LHCN-M2 (cell line): Measurements from ENCODE around the gene TULP1. TPM values are rescaled to one million over a fixed set of nuclear protein-coding genes. Genes with fewer than 3 reads are reported as not detected.
A peak's percentile ranks its signal among the peaks of the same experiment; 100 is the strongest.
"Not testable (repeated sequence)": the region's sequence is repeated elsewhere in the genome, so short reads cannot be mapped to it uniquely, and the experiment has no call there.

Experiments used
- DNase-seq: peaks from one replicate; pipeline ENCODE4 v3.0.0-alpha.2; 2012; ENCODE audit warnings: low read depth
- polyA plus RNA-seq: library from polyadenylated mRNA; unstranded; fragments of >200 nt; gene quantifications from one replicate; pipeline ENCODE4 v1.2.1, GENCODE V29; 2012; ENCODE audit warnings: missing spikeins
- total RNA-seq: library from RNA; depleted of rRNA; stranded (reverse); fragments of >200 nt; gene quantifications from 2 replicates; pipeline ENCODE4 v1.2.3, GENCODE V29; 2014; rRNA removed

The TULP1 gene
- not detected in 2 replicates for total RNA-seq
- 0.07 TPM for polyA plus RNA-seq

DNA sequence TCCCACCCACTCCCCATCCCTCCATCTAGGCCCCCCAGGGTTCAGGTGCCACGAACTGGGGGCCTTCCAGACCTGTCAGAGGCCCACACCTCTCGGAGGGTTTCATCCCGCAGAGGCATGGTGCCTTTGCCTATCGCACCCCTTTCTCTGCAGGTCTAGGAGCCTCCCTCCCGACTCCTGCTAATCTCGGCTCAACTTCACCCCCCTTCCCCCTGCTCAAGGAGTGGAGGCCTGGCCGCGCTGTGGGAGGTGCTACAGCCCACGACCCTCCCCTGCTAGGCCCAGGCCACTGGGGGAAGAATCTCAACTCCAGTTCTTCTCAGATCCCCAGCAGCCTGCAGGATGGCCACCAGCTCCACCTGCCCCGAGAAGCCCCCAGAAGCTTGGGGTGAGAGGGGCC lies at the start of gene TULP1:
Gene TULP1 (minus strand): TSS at position 157 of the 400 bp plus-strand sequence. CDS start 38 bp downstream, at position 119.
- DNase-seq: no peak

DNA sequence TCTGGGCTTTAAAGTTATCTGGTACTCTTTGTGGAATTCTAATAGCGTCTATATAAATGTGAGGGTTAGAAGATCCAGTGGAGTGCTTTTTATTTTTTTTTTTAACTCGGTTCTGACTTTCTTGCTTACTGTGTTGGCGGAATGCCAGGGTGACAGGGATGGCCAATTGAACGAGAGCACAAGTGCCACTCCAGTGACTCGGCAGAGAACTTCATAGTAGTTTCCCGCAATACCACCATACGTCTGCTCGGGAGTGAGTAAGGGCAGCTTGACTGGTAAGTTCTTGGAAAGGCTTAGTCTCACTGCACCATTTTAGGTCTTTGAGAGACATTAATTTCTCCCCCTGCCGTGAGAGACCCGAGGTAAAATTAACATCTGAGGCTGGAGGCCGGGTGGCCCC lies 49.4 kb upstream of the TULP1 start:
- peak; percentile 37 for DNase-seq

DNA sequence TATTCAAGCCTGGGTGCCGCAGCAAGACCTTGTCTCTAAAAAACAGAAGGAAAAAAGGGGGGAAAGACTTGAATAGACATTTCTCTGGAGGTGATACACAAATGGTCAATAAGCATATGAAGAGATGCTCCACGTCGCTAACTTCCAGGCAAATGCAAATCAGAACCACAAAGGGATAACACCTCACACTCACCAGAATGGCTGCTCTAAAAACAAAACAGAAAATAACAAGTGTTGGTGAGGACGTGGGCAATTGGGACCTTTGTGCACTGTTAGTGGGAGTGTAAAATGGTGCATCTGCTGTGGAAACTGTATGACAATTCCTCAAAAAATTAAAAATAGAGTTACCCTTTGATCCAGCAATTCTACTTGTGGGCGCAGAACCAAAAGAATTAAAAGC lies 48.4 kb upstream of the TULP1 start:
- no peak for DNase-seq

DNA sequence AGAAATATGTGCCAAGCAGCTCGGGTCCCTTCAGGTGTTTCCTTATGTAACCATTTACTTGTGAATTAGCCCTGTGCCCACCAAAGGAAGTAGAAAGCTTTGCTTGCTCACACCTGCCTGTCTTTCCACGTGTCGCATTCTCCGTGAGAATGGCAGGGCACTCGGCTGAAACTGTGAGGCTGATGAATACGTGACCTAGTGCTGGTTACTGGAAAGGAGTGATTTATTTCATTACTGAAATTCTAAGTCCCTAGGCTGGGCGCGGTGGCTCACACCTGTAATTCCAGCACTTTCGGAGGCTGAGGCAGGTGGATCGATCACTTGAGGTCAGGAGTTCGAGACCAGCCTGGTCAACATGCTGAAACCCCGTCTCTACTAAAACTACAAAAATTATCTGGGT lies 45.9 kb upstream of the TULP1 start:
- DNase-seq: no peak

DNA sequence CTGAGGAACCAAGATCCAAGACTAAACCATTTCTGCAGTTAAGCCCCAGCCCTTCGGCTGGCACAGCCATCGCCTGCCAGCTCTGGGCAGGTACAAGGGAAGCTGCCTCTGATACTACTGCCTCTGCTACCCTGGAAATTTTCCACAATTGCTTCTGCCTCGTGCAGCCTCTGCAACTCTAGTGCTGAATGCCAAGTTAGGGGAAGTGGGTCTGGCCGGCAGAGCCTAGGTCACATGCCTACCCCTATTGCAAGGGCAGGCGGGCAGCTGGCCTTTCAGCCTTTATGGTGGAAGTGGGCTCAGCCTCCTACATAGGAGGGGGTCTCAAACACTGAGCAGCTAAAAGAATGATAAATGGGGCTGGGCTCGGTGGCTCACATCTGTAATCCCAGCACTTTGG lies 44.5 kb upstream of the TULP1 start:
- no peak for DNase-seq

DNA sequence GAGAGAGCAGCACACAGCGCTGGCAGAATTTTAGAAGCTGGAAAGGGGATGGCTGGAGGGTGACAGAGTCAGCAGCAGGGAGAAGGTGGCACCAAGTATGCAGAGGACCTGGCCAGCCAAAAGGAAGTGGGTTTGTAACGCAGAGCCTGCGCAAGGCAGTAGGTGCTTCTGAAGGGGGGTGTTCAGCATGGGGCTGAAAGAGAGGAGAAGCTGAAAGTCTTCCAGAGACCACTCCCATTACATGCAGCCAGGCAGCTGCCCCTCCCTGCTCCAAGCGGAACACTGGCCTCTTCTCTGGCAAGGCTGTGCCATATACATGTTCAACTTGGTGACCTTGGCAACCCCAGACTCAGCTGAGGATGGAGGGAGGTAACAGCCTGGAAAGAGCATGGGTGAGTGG lies 42.1 kb upstream of the TULP1 start:
- DNase-seq: no peak

DNA sequence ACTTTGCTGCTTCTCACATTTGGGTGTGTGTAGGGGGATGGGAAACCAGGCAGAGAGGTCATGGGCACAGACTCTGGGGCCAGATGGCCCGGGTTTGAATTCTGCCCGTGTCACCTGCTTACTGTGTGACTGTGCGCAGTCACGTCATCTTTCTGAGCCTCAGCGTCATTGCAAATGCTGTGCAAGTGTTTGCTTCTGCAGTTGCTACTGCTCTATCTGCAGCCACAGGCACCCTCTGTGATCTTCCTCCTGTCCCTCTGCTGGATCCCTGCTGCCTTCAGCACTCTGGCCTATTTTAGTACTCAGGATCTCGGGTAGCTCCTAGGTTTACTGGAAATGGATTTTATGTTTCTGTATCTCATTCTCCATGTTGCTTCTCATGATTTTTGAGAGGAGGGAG lies 40.6 kb upstream of the TULP1 start:
- DNase-seq: no peak

DNA sequence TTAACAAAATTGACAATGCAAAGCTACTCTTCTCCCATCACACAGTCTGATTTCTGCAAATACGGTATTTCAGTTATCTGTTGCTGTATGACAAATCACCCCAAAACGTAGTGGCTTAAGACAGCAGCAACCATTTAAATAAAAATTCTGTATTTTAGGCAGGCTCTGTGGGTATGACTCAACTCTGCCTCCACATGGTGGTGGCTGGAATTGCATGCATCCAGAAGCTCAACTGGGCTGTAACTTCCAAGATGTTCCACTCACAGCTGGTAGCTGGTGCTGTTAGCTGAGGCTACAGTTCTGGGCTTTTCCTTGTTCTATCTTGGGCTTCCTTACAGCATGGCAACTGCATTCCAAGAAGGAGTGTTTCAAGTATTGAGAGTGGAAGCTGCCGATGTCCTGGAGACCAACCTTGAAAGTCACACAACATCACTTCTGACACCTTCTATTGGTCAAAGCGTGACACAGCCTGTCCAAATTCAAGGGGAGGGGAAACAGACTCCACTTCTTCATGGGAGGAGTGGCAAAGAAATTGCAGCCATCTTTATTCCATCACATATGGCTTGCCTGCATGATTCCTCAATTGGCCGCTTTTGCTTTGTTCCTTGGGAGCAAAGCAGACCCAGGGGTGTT lies 39.7 kb upstream of the TULP1 start:
- peak; percentile 30 for DNase-seq

DNA sequence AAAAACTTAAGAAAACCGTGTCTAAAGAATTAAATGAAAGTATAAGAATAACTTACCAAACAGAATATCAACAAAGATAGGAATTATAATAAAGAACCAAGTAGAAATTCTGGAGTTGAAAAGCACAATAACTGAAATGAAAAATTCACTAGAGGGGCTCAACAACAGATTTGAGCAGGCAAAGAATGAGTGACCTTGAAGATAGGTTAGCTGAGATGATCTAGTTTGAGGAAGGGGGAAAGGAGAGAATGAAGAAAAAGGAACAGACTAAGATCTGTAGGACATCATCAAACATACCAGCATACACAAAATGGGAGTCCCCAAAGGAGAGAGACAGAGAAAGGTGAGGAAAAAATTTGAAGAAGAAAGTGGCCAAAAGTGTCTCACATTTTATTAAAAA lies 37.7 kb upstream of the TULP1 start:
- DNase-seq: no peak

DNA sequence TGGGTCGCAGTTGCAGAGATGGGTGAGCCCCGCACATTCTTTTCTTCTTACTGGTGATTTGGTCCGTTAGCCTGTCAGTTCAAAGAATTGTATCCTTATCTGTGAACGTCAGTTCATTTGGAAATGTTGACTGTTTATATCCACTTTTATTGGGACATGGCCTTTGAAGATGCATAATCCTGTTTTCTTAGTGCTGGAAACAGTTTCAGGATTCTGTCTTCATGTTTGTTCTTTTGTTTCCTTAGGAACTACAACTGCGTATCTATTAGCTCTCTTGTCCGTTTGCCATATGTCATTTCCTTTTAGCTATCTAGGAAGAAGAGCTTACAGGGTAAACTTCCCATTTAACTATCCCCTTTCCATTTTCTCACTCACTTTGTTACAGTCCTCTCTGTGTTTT lies 35.0 kb upstream of the TULP1 start:
- no peak for DNase-seq

DNA sequence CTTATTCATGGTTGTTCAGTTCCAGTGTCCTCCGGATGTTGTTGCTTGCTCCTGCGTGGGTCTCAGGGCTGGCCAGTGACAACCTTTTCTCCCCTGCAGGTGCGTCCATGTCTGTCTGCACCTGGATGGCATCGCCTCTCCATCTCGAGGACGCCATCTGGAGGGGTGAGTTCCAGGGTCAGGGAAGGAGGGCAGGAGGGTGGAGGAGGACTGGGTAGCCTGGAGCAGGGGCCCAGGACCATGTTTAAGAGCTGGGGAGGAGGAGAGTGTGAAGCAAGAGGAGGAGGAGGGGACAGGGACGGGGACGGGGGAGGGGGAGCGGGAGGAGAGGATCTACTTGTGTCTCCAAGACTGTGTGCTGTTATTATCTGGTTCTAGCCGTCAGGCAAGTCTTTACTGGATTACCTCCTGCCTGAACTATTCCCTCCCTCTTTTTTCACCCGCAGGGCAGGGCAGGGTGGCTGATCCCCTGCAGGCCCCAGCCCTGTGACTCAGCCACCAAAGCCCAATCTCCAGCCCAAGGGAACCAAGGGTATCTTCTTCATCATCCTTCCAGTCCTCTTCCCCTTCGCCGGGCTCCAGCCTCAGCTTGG lies 32.2 kb upstream of the TULP1 start:
- DNase-seq: no peak

DNA sequence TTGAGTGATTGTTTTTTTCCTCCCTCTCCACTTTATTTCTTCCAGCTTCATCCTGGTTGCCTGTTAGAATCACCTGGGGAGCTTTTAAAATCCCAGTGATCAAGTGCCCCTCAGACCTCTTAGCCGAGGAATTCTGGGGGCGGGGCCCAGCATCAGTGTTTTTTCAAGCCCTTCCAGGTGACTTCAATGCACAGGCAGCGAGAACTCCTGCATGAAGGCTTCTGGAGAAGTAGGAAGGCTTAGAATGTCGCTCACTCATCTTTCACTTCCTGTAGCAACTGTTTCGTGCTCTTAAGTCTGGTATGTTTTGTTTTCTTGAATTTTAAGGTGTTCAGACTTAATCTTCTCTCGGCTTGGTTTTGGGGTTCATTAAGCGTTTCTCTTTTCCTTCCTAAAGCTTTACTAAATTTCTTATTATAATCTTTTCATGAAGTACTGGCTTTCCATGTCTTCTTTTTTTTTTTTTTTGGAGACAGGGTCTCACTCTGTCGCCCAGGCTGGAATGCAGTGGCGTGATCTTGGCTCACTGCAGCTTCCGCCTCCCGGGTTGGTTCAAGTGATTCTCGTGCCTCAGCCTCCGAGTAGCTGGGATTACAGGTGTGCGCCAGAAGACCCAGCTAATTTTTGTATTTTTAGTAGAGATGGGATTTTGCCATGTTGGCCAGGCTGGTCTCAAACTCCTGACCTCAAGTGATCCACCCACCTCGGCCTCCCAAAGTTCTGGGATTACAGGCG lies 30.9 kb upstream of the TULP1 start:
- no peak for DNase-seq

DNA sequence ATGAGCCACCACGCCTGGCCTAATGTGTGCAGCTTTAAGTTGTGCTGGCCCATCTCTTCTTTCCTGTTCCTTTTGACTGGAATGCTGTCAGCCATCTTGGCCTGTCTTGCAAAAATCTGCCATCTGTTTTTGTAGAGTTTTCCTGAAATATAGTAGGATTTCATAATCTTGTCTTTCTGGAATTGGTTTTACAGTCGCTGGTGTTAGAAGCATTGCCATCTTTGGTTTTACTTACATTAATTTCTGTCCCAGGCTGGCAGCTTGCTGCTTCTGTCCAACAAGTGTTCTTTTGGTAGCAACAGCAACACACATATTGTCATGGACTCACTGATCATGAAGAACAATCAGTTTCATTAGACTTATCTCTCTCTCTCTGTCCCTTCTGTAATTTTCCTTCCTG lies 29.1 kb upstream of the TULP1 start:
- DNase-seq: no peak

DNA sequence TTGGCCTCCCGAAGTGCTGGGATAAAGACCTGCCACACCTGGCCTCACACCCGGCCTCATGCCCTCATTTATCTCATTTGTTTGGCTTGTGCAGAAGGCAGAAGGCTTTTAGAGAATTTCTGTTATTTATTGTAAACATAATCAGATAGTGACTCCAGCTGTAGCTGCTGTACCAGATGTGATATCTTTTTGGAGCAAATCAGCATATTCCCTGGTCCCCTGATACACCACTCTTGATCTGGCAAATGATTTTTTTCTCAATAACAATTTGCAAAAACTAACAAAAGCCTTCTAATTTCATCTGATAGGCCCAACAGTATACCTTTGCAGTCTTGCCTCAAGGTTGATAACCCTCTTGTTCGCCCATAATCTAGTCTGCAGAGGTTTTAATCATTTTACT lies 26.5 kb upstream of the TULP1 start:
- DNase-seq: no peak

DNA sequence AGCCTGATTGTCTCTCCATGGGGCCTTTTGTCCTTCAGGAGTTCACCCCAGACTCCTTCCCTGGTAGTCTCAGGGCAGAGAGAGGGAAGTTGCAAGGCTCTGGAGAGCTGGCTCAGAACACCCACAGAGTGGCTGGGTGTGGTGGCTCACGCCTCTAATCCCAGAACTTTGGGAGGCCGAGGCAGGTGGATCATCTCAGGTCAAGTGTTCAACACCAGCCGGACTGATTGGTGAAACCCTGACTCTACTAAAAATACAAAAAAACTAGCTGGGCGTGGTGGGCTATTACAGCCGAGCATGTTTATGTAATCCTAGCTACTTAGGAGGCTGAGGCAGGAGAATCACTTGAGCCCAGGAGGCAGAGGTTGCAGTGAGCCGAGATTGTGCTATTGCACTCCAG lies 23.2 kb upstream of the TULP1 start:
- not testable (repeated sequence) for DNase-seq

DNA sequence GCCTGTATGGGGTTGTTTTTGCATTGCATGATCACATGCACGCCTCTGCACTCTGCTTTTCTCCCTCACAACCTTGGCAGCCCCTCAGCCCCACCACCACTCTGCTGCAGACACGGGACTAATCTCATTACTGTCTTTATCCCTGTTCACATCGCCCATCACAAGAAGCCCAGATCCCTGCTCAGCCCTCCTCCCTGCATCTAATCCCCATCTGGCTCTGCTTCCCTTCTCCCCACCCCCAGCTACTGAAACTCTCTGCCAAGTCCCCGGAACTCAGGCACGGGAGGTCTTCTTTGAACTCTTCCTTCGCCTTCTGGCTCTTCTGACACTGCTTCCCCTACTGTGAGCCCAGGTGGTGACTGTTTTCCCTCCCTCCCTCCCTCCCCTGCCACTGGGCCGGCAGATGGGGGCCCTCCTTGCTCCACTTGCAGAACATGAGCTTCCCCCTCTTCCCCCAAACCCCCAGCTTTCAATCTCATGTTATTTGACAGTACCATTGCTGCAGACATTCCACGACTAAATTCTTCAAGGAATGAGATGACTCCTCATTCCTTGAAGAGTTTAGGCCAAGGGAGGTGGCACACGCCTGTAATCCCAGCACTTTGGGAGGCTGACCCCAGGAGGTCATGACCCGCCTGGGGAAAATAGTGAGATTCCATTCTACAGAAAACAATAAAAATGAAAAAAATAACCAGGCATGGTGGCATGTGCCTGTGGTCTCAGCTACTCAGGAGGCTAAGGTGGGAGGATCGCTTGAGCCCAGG lies 21.9 kb upstream of the TULP1 start:
- DNase-seq: no peak

DNA sequence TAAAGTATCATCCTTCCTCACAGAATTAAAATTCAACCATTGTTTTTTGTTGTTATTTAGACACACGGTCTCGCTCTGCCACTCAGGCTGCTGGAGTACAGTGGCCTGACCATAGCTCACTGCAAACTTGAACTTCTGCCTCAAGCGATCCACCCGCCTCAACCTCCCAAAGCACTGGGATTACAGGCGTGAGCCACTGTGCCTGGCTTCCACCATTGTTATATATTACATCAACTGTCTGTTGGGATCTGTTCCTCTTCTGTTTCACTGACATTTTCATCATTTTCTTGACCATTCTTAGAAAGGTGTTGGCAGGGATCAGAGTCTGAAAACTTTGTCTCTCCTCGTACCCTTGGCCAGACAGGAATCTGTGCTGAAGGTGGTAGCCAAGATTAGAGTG lies 21.3 kb upstream of the TULP1 start:
- no peak for DNase-seq

DNA sequence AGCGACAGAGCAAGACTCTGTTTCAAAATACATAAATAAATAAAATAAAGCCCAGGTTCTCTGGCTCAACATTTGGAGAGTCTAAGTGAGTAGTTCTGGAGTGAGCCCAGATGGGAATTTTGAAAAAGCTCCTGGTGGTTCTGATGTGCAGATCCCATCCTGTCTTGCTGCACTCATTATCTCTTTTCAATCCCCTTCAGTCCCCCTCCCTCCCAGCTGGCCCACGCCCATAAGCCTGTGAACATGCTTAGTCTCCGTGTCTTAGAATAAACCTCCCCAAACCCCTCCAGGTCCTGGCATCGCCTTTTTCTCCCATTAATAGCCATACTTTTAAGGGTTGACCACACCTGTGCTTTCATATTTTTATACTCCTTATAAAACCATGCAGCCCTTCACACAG lies 19.4 kb upstream of the TULP1 start:
- no peak for DNase-seq

DNA sequence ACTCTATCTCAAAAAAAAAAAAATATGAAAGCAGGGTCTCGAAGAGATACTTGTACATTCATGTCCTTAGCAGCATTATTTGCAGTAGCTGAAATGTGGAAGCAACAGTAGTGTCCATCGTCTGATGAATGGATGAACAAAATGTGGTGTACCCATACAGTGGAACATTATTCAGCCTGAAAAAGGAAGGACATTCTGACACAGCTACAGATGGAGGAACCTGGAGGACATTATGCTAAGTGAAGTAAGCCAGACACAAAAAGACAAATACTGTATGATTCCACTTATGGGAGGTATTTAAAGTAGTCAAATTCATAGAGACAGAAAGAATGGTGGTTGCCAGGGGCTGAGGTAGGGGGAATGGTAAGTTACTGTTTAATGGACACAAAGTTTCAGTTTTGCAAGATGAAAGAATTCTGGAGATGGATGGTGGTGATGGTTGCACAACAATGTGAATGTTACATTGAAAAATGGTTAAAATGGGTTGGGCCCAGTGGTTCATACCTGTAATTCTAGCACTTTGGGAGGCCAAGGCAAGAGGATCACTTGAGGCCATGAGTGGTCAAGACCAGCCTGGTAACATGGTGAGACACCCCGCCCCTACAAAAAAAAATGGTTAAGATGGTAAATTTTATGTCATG lies 11.8 kb upstream of the TULP1 start:
- DNase-seq: no peak

DNA sequence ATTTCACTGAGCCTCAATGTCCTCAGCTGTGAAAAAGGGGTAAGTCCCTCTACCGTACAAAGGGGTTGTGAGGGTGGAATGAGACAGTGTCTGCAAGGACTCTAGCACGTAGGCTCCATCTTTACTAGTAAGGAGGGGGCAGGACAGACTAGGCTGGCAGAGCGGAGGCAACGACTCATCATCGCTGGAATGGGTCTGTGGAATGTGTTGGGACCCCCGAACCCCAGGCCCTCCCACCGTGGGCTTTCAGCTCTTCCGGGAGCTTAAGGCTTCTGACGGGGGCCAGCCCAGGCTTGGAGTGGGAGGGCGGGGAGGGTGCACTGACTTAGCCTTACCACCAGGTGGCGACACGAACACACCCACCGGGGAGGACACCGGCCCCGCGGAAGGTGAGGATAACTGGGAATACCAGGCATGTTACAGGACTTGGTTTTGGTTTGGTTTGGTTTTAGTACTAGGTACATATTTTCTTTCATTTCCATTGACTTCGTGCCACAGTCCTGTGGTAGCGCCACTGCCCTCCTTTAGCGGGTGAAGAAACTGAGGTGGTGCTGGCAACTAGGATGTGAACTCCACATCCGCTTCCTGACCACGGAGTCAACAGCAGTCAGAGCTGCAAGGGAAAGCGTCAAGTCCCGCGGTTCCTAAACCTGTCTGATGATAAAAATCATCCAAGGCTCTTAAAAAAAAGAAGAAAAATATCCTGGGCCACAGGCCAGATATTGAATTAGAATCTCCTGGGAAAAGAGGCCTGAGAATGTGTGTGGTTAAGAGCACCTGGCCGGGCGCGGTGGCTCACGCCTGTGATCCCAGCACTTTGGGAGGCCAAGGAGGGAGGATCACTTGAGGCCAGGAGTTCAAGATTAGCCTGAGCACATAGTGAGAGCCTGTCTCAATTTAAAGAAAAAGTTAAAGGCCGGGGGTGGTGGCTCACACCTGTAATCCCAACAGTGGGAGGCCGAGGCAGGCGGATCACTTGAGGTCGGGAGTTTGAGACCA lies 10.3 kb upstream of the TULP1 start:
- peak; percentile 46 for DNase-seq

DNA sequence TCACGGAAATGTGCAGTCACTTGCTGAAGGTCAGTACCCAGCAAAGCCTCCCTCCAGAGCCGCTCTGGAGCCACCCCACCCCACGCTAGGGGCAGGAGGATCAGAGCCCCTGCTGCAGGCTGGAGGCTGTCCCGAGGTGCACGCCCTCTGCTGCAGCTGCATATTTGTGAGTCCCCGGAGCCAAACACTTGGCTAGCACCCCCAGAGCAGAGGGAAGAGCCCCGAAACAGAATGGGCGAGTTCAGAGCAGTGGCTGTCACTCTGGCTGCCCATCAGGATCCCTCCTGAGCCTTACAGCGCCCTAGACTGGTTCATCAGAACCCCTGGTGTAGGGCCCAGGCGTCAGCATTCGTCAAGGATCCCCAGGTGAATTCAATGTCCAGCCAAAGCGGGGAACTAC lies 9.5 kb upstream of the TULP1 start:
- no peak for DNase-seq
